GM15510 (cell line): Measurements from ENCODE around the gene DAAM2.

Experiments
- POLR2A ChIP-seq: IDR thresholded peaks from 3 replicates; pipeline ENCODE4 v1.6.1; 2011; ENCODE audit warnings: borderline replicate concordance; ENCODE audit not compliant: insufficient read length; ENCODE audit errors: extremely low read depth

The DAAM2 gene

GRCh38 chr6:39773782-39774181 lies 18.4 kb upstream of the DAAM2 start:
- TF ChIP-seq POLR2A, result no peak

- TF ChIP-seq POLR2A, result no peak
Measured at GRCh38 chr6:39776581-39776980, 15.6 kb upstream of the DAAM2 start.

GRCh38 chr6:39777218-39777617 lies 15.0 kb upstream of the DAAM2 start:
- no peak for TF ChIP-seq POLR2A

- TF ChIP-seq POLR2A, result no peak
Measured at GRCh38 chr6:39777661-39778060, 14.5 kb upstream of the DAAM2 start.

GRCh38 chr6:39778581-39779255 lies 13.5 kb upstream of the DAAM2 start:
- TF ChIP-seq POLR2A, result no peak

GRCh38 chr6:39785281-39785680 lies 6.9 kb upstream of the DAAM2 start:
- TF ChIP-seq POLR2A, result no peak

GRCh38 chr6:39786649-39787048 lies 5.5 kb upstream of the DAAM2 start:
- no peak for TF ChIP-seq POLR2A

- no peak for TF ChIP-seq POLR2A
Measured at GRCh38 chr6:39787322-39787721, 4.9 kb upstream of the DAAM2 start.

- TF ChIP-seq POLR2A, result no peak
Measured at GRCh38 chr6:39790772-39791171, 1.4 kb upstream of the DAAM2 start.

- no peak for TF ChIP-seq POLR2A
Measured at GRCh38 chr6:39791311-39791710, 865 bp upstream of the DAAM2 start.

- no peak for TF ChIP-seq POLR2A
Measured at GRCh38 chr6:39792540-39793450, 619 bp downstream of the DAAM2 start.

- TF ChIP-seq POLR2A, result no peak
Measured at GRCh38 chr6:39793516-39793915, 1.3 kb downstream of the DAAM2 start.

- TF ChIP-seq POLR2A, result no peak
Measured at GRCh38 chr6:39794231-39794630, 2.1 kb downstream of the DAAM2 start.

- no peak for TF ChIP-seq POLR2A
Measured at GRCh38 chr6:39797751-39798150, 5.6 kb downstream of the DAAM2 start.
